Astrocyte of the cerebellum (primary cell): ENCODE data around the gene SVEP1.

Source experiments
- DNase-seq: peaks from one replicate; pipeline ENCODE4 v3.0.0-alpha.2; 2011; ENCODE audit warnings: low read depth
- H3K4me3 ChIP-seq: 2 replicates; pipeline ENCODE4 v1.5.1; 2011; ENCODE audit warnings: mild to moderate bottlenecking, low read depth, low read length, moderate library complexity
- CTCF ChIP-seq: IDR thresholded peaks from 2 replicates; pipeline ENCODE4 v1.5.1; 2012; ENCODE audit warnings: low read length, low read depth, moderate library complexity, mild to moderate bottlenecking; ENCODE audit errors: missing control alignments
- in situ Hi-C: cut with HindIII; loops from 2 replicates; pipeline ENCODE4 v1.10.0; 2017; ENCODE audit warnings: low sequenced_read_pairs

The SVEP1 gene

GRCh38 chr9:110330484-110331105 is 248.9 kb downstream of the SVEP1 start:
- no peak overlapping the region for H3K4me3 ChIP-seq
- no peak for DNase-seq
- TF ChIP-seq CTCF: no peak
- in situ Hi-C loops: no loop called here

- DNase-seq: no peak
- no peak overlapping the region for H3K4me3 ChIP-seq
- in situ Hi-C loops: no loop called here
- no peak for TF ChIP-seq CTCF
These were observed 249.8 kb downstream of the SVEP1 start for GRCh38 chr9:110329639-110330230.

GRCh38 chr9:110328763-110329162 is 250.8 kb downstream of the SVEP1 start:
- in situ Hi-C loops: no loop called here
- H3K4me3 ChIP-seq: no peak overlapping the region
- DNase-seq: no peak
- TF ChIP-seq CTCF: no peak

GRCh38 chr9:110327716-110328115 is 251.8 kb downstream of the SVEP1 start:
- no peak for DNase-seq
- TF ChIP-seq CTCF: no peak
- no peak overlapping the region for H3K4me3 ChIP-seq
- in situ Hi-C loops: no loop called here

DNA sequence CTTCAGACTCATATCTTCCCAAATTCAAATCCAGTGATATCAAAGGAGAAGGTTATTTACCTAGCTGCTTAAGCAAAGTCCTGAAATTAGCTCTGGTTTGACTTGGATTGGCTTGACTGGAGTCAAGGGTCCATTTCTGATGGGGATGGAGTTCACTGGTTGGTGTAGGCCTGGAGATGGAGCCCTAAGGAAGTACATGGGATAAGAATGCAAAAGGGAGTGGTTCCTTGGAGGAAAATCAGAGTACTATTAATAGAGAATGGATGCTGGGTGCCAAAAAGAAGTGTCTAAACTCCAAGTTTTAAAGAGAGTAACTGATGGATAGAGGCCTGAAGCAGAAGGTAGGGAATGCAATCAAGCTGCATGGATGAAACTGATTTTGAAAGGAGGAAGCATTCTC is 255.7 kb downstream of the SVEP1 start:
- in situ Hi-C loops: no loop called here
- no peak for DNase-seq
- no peak overlapping the region for H3K4me3 ChIP-seq
- no peak for TF ChIP-seq CTCF

GRCh38 chr9:110320651-110321445 is 258.7 kb downstream of the SVEP1 start:
- DNase-seq: no peak
- TF ChIP-seq CTCF: no peak
- H3K4me3 ChIP-seq: no peak overlapping the region
- in situ Hi-C loops: no loop called here
